GM13977 (cell line): ENCODE results near the gene KIAA1328.

ENCODE experiments used
- DNase-seq: peaks from one replicate; pipeline ENCODE4 v3.0.0; 2012; ENCODE audit warnings: low spot score
- CTCF ChIP-seq: IDR thresholded peaks from 2 replicates; pipeline ENCODE4 v1.5.1; 2012; ENCODE audit warnings: mild to moderate bottlenecking, control low read depth; ENCODE audit not compliant: insufficient read depth; ENCODE audit errors: extremely low read depth, missing control alignments
- in situ Hi-C: fragments of 300-500 bp; cut with MboI; formaldehyde crosslinking; loops from one replicate; pipeline ENCODE4 v1.12.0; 2022; ENCODE audit warnings: low sequenced_read_pairs, low pct_unique_long_range_greater_than_20kb, mixed read lengths, inconsistent platforms; ENCODE audit not compliant: unreplicated experiment

KIAA1328 gene

GRCh38 chr18:37107748-37108522 is 279.0 kb downstream of the KIAA1328 start:
- DNase-seq: no peak
- in situ Hi-C loops: no loop called here
- TF ChIP-seq CTCF: no peak

DNA sequence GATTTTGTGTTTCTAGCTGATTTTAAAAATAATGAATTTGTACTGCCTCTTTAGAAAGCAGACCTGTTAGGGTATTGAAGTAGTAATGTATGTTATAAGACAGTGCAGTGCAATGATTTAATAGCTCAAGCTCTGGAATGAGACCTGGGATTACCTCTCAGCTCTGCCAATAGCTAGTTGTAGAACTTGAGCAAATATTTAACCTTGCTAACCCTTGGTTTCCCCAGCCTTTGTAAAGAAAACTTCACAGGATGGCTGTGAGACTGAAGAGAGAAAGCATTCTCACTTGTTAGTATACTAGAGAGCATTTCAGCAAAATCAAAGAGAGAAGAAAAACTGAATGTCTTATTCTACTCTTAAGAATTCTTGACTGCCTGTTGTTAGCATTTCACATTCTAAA is 293.9 kb downstream of the KIAA1328 start:
- in situ Hi-C loops: no loop called here
- TF ChIP-seq CTCF: no peak
- DNase-seq: no peak

GRCh38 chr18:37124516-37124915 is 295.6 kb downstream of the KIAA1328 start:
- no peak for DNase-seq
- no peak for TF ChIP-seq CTCF
- in situ Hi-C loops: no loop called here

- no peak for TF ChIP-seq CTCF
- in situ Hi-C loops: no loop called here
- DNase-seq: no peak
Observed at GRCh38 chr18:37135177-37135576, 306.2 kb downstream of the KIAA1328 start.

DNA sequence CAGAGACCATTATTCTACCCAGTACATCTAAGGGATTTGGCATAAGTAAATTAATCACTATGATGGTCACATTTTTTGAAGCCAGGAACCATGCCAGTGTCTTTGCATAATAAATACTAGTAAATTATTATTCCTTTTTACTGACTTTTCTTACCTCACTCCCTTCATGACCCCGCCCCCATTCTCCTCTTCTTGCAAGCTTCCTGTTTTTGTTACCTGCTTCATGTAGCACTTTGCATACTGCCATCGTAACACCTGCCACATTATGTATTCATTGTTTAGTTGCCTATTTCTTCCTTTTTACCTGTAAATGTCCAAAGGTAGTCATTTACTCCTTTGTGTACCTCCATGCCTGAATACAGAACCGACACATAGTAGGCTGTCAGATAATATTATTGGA is 309.5 kb downstream of the KIAA1328 start:
- in situ Hi-C loops: no loop called here
- DNase-seq: no peak
- no peak for TF ChIP-seq CTCF

GRCh38 chr18:37139876-37140275 is 310.9 kb downstream of the KIAA1328 start:
- no peak for TF ChIP-seq CTCF
- no peak for DNase-seq
- in situ Hi-C loops: no loop called here

DNA sequence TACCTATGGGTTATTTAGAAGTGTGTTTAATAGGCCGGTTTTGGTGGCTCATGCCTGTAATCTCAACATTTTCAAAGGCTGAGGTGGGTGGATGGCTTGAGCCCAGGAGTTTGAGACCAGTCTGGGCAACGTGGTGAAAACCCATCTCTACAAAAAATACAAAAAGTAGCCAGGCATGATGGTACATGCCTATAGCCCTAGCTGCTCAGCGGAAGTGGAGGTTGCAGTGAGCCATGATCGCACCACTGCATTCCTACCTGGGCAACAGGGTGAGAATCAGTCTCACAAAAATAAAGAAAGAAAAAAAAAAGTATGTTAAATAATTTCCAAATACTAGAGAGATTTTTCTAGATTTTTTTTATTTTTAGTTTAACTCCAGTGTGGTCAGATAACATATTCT is 316.0 kb downstream of the KIAA1328 start:
- in situ Hi-C loops: no loop called here
- TF ChIP-seq CTCF: no peak
- no peak for DNase-seq
